ENCODE data around the gene MKKS.
"Not testable (repeated sequence)": the region's sequence is repeated elsewhere in the genome, so short reads cannot be mapped to it uniquely, and the experiment has no call there.

The MKKS gene

GRCh38 chr20:10448270-10449156 lies 14.5 kb upstream of the MKKS start:
- DNase-seq: peak; percentile 51

- peak; percentile 76 for DNase-seq
These were observed 13.0 kb upstream of the MKKS start for GRCh38 chr20:10447028-10447427.

GRCh38 chr20:10445758-10446157 lies 11.7 kb upstream of the MKKS start:
- DNase-seq: no peak

- DNase-seq: no peak
These were observed 9.9 kb upstream of the MKKS start for GRCh38 chr20:10443936-10444335.

- no peak for DNase-seq
These were observed 4.2 kb upstream of the MKKS start for GRCh38 chr20:10438217-10438616.

- no peak for DNase-seq
These were observed 2.2 kb upstream of the MKKS start for GRCh38 chr20:10436053-10436699.

GRCh38 chr20:10434832-10435812 lies 1.1 kb upstream of the MKKS start, which contains the start of gene SLX4IP:
TSS of gene SLX4IP (plus strand) at chr20:10435305. CDS start at chr20:10458205, 22,900 bp downstream.
- DNase-seq: peak; percentile 98

- DNase-seq: peak; percentile 99
These were observed 427 bp upstream of the MKKS start for GRCh38 chr20:10434467-10434831.

- peak; percentile 9 for DNase-seq
These were observed 904 bp downstream of the MKKS start for GRCh38 chr20:10433014-10433622.

- DNase-seq: peak; percentile 18
These were observed 1.9 kb downstream of the MKKS start for GRCh38 chr20:10432079-10432478.

GRCh38 chr20:10430704-10431103 lies 3.3 kb downstream of the MKKS start:
- no peak for DNase-seq

- DNase-seq: peak; percentile 21
These were observed 4.0 kb downstream of the MKKS start for GRCh38 chr20:10430000-10430466.

- no peak for DNase-seq
These were observed 4.5 kb downstream of the MKKS start for GRCh38 chr20:10429443-10429981.

- DNase-seq: no peak
These were observed 6.0 kb downstream of the MKKS start for GRCh38 chr20:10428008-10428407.

GRCh38 chr20:10427060-10427692 lies 6.8 kb downstream of the MKKS start:
- DNase-seq: peak; percentile 67

GRCh38 chr20:10423735-10424134 lies 10.3 kb downstream of the MKKS start:
- no peak for DNase-seq

GRCh38 chr20:10419550-10420133 lies 14.4 kb downstream of the MKKS start:
- DNase-seq: peak; percentile 10

- DNase-seq: not testable (repeated sequence)
These were observed 16.8 kb downstream of the MKKS start for GRCh38 chr20:10417218-10417617.

- peak; percentile 18 for DNase-seq
These were observed 18.9 kb downstream of the MKKS start for GRCh38 chr20:10415013-10415650.

- no peak for DNase-seq
These were observed 21.2 kb downstream of the MKKS start for GRCh38 chr20:10412591-10413408.
